Neuronal stem cell (in vitro differentiated cells): ENCODE results near the gene HES5.

Experiments
- DNase-seq: peaks from one replicate; pipeline ENCODE4 v3.0.0-alpha.2; 2013; ENCODE audit warnings: low spot score
- H2AFZ ChIP-seq: one replicate; pipeline ENCODE4 v1.6.1; 2013; ENCODE audit warnings: mild to moderate bottlenecking, low read length, inconsistent platforms
- H2AK5ac ChIP-seq: 2 replicates; pipeline ENCODE4 v1.6.1; 2013; ENCODE audit warnings: low read depth, mild to moderate bottlenecking, inconsistent platforms, low read length, moderate library complexity, mixed read lengths
- H2BK120ac ChIP-seq: 2 replicates; pipeline ENCODE4 v1.6.1; 2013; ENCODE audit warnings: low read depth, mild to moderate bottlenecking, inconsistent platforms, low read length, moderate library complexity, mixed read lengths
- H2BK12ac ChIP-seq: one replicate; pipeline ENCODE4 v1.6.1; 2013; ENCODE audit warnings: low read length, inconsistent platforms
- H2BK15ac ChIP-seq: 2 replicates; pipeline ENCODE4 v1.6.1; 2013; ENCODE audit warnings: mild to moderate bottlenecking, low read length, inconsistent platforms, mixed read lengths
- H2BK5ac ChIP-seq: one replicate; pipeline ENCODE4 v1.6.1; 2013; ENCODE audit warnings: inconsistent platforms, mild to moderate bottlenecking, low read length, moderate library complexity
- H3K14ac ChIP-seq: one replicate; pipeline ENCODE4 v1.6.1; 2013; ENCODE audit warnings: low read length, inconsistent platforms
- H3K18ac ChIP-seq: 2 replicates; pipeline ENCODE4 v1.6.1; 2013; ENCODE audit warnings: low read length, inconsistent platforms
- H3K23ac ChIP-seq: 2 replicates; pipeline ENCODE4 v1.6.1; 2013; ENCODE audit warnings: low read depth, mild to moderate bottlenecking, mixed read lengths, low read length, inconsistent platforms; ENCODE audit not compliant: poor library complexity
- H3K27ac ChIP-seq: replicated peaks from 3 replicates; pipeline ENCODE4 v1.5.1; 2013; ENCODE audit warnings: low read length, inconsistent platforms
- H3K27me3 ChIP-seq, 3 experiments: 2 replicates each; pipeline ENCODE4 v1.6.1; 2013; ENCODE audit warnings: low read length in 3 of 3, mild to moderate bottlenecking in 2 of 3, inconsistent platforms in 1 of 3, low read depth in 1 of 3, mixed read lengths in 1 of 3, moderate library complexity in 1 of 3; ENCODE audit not compliant: control insufficient read depth in 3 of 3, insufficient read depth in 3 of 3
- H3K36me3 ChIP-seq, 2 donors: replicated peaks in 1 of 2; 2 replicates each; pipeline ENCODE4 v1.6.1; 2013; ENCODE audit warnings: low read length in 2 of 2; ENCODE audit not compliant: control insufficient read depth in 2 of 2, insufficient read depth in 2 of 2
- H3K4ac ChIP-seq: 2 replicates; pipeline ENCODE4 v1.6.1; 2013; ENCODE audit warnings: inconsistent platforms, mild to moderate bottlenecking, low read length, moderate library complexity
- H3K4me1 ChIP-seq, 2 donors: 1 replicate in 1 of 2; 2 replicates in 1 of 2; pipeline ENCODE4 v1.6.1; 2013; ENCODE audit warnings: low read length in 2 of 2, low read depth in 1 of 2; ENCODE audit not compliant: control insufficient read depth in 2 of 2, insufficient read depth in 1 of 2
- H3K4me2 ChIP-seq: one replicate; pipeline ENCODE4 v1.6.1; 2013; ENCODE audit warnings: mild to moderate bottlenecking, low read length, inconsistent platforms; ENCODE audit not compliant: insufficient read depth, poor library complexity, severe bottlenecking
- H3K4me3 ChIP-seq, 2 donors: 2 replicates each; pipeline ENCODE4 v1.5.1; 2013; ENCODE audit warnings: low read length in 2 of 2, mild to moderate bottlenecking in 2 of 2, inconsistent platforms in 1 of 2, moderate library complexity in 1 of 2
- H3K79me1 ChIP-seq: one replicate; pipeline ENCODE4 v1.6.1; 2013; ENCODE audit warnings: low read depth, mild to moderate bottlenecking, inconsistent platforms, low read length, moderate library complexity
- H3K9ac ChIP-seq: one replicate; pipeline ENCODE4 v1.6.1; 2013; ENCODE audit warnings: mild to moderate bottlenecking, low read depth, low read length, inconsistent platforms; ENCODE audit not compliant: poor library complexity
- H3K9me3 ChIP-seq, 2 donors: replicated peaks in 1 of 2; 2 replicates each; pipeline versions ENCODE3 to v1.6.1; 2013; ENCODE audit warnings: low read length in 2 of 2, mild to moderate bottlenecking in 2 of 2, inconsistent platforms in 1 of 2, low read depth in 1 of 2, mixed read lengths in 1 of 2, moderate library complexity in 1 of 2; ENCODE audit not compliant: control insufficient read depth in 2 of 2, insufficient read depth in 1 of 2
- H4K8ac ChIP-seq: one replicate; pipeline ENCODE4 v1.6.1; 2013; ENCODE audit warnings: low read depth, mild to moderate bottlenecking, inconsistent platforms, low read length, moderate library complexity
- H4K91ac ChIP-seq: one replicate; pipeline ENCODE4 v1.6.1; 2013; ENCODE audit warnings: low read length, low read depth, mild to moderate bottlenecking, inconsistent platforms; ENCODE audit not compliant: poor library complexity
- WGBS, 2 donors: extraction: QIAGEN DNeasy Blood & Tissue Kit; methylation state at CpG; one replicate each; pipeline ENCODE4 v1.1.7; 2013; ENCODE audit warnings: missing lambda C conversion rate in 2 of 2, mixed read lengths in 1 of 2; ENCODE audit not compliant: insufficient read length in 2 of 2, insufficient replicate concordance in 1 of 2; ENCODE audit errors: extremely low coverage in 2 of 2; 5-methylcytosine and 5-hydroxymethylcytosine counted together

The HES5 gene

GRCh38 chr1:2507744-2508155 lies 22.3 kb downstream of the HES5 start:
- Histone ChIP-seq H3K14ac (peak overlapping the region; percentile 8), H3K79me1 (peaks cover 2% of the 10 kb centered on the region), H3K27ac (no peak overlapping the region), H3K9me3 (no peaks in the 10 kb centered on the region), H3K4me1 (no peaks in the 10 kb centered on the region), H3K4me2 (no peak overlapping the region), H3K9ac (no peak overlapping the region), H4K8ac (no peak overlapping the region), H2BK12ac (no peak overlapping the region), H3K4me3 (no peak overlapping the region), H2BK5ac (peak overlapping the region; percentile 82), H2BK15ac (no peak overlapping the region), H2AK5ac (no peak overlapping the region), H2BK120ac (no peak overlapping the region), H2AFZ (no peak overlapping the region), H3K27me3 (no peaks in the 10 kb centered on the region), H3K4ac (no peak overlapping the region), H4K91ac (no peak overlapping the region), H3K18ac (no peak overlapping the region), H3K23ac (peak overlapping the region; percentile 43), H3K36me3 (peaks cover 40 to 56% of the 10 kb centered on the region in 2 donors)
- DNase-seq = no peak
- no CpG with 5 or more reads among the region's 6 CpGs for WGBS, 2 donors

- peaks cover 38 to 49% of the 10 kb centered on the region in 2 donors for H3K36me3 ChIP-seq
- WGBS, 2 donors = no CpG with 5 or more reads among the region's 15 CpGs
These were observed 23.0 kb downstream of the HES5 start for GRCh38 chr1:2506901-2507565.

GRCh38 chr1:2506007-2506860 lies 23.8 kb downstream of the HES5 start:
- Histone ChIP-seq H3K79me1 (no peaks in the 10 kb centered on the region), H3K23ac (peak overlapping the region; percentile 35), H2AFZ (no peak overlapping the region), H3K4me2 (no peak overlapping the region), H3K9me3 (no peaks in the 10 kb centered on the region), H3K14ac (peak overlapping the region; percentile 1), H4K91ac (no peak overlapping the region), H2AK5ac (peak overlapping the region; percentile 74), H4K8ac (no peak overlapping the region), H2BK120ac (no peak overlapping the region), H3K9ac (peak overlapping the region; percentile 44), H3K27me3 (no peaks in the 10 kb centered on the region), H3K4me3 (no peak overlapping the region), H2BK12ac (peak overlapping the region; percentile 49), H2BK15ac (no peak overlapping the region), H3K27ac (peak overlapping the region; percentile 49), H3K4ac (no peak overlapping the region), H3K36me3 (peaks cover 30 to 41% of the 10 kb centered on the region in 2 donors), H3K4me1 (peaks cover 0 to 2% of the 10 kb centered on the region in 2 donors), H2BK5ac (peak overlapping the region; percentile 66), H3K18ac (peak overlapping the region; percentile 89)
- DNase-seq = no peak
- WGBS, 2 donors = no CpG with 5 or more reads among the region's 30 CpGs

More at GRCh38 chr1:2506901-2507565, 23.0 kb downstream of the HES5 start:
- no peak overlapping the region for H2BK120ac ChIP-seq
- H3K23ac ChIP-seq = peak overlapping the region; percentile 43
- H3K4me2 ChIP-seq = no peak overlapping the region
- H4K8ac ChIP-seq = no peak overlapping the region
- peak overlapping the region; percentile 66 for H2BK5ac ChIP-seq
- H3K4ac ChIP-seq = no peak overlapping the region
- H3K27me3 ChIP-seq = no peaks in the 10 kb centered on the region
- peak overlapping the region; percentile 49 for H2BK12ac ChIP-seq
- peak overlapping the region; percentile 89 for H3K18ac ChIP-seq
- no peak overlapping the region for H2BK15ac ChIP-seq
- H3K79me1 ChIP-seq = no peaks in the 10 kb centered on the region
- peak overlapping the region; percentile 44 for H3K9ac ChIP-seq
- H3K14ac ChIP-seq = no peak overlapping the region
- no peak overlapping the region for H4K91ac ChIP-seq
- no peak overlapping the region for H3K4me3 ChIP-seq
- no peak overlapping the region for H2AFZ ChIP-seq
- H3K4me1 ChIP-seq = no peaks in the 10 kb centered on the region
- H2AK5ac ChIP-seq = peak overlapping the region; percentile 74
- no peak for DNase-seq
- no peaks in the 10 kb centered on the region for H3K9me3 ChIP-seq
- peak overlapping the region; percentile 49 for H3K27ac ChIP-seq

GRCh38 chr1:2505461-2505994 lies 24.5 kb downstream of the HES5 start:
- Histone ChIP-seq H3K9me3 (no peaks in the 10 kb centered on the region), H2BK5ac (no peak overlapping the region), H2AFZ (no peak overlapping the region), H2BK120ac (no peak overlapping the region), H3K23ac (peak overlapping the region; percentile 34), H3K27me3 (no peaks in the 10 kb centered on the region), H3K18ac (peak overlapping the region; percentile 80), H3K4me1 (peaks cover 0 to 2% of the 10 kb centered on the region in 2 donors), H2BK12ac (peak overlapping the region; percentile 84), H3K27ac (no peak overlapping the region), H2AK5ac (peak overlapping the region; percentile 81), H3K9ac (no peak overlapping the region), H4K8ac (no peak overlapping the region), H3K4me2 (peak overlapping the region; percentile 11), H3K4ac (peak overlapping the region; percentile 98), H3K4me3 (no peak overlapping the region), H2BK15ac (no peak overlapping the region), H4K91ac (no peak overlapping the region), H3K36me3 (peaks cover 24 to 34% of the 10 kb centered on the region in 2 donors), H3K79me1 (no peaks in the 10 kb centered on the region), H3K14ac (peak overlapping the region; percentile 38)
- DNase-seq = no peak
- no CpG with 5 or more reads among the region's 21 CpGs for WGBS, 2 donors
